Activated T-cell treated with anti-CD3 and anti-CD28 coated beads, Interleukin-2, amount 50 U/mL, for 24 hours (primary cell): Measurements from ENCODE around the gene HOXB1.

Experiments used
- DNase-seq: peaks from one replicate; pipeline ENCODE4 v3.0.0-alpha.2; 2020
- H3K27ac Mint-ChIP-seq: 2 replicates; pipeline ENCODE4 v1.8.0; 2020; ENCODE audit warnings: mild to moderate bottlenecking, mixed read lengths
- H3K27me3 Mint-ChIP-seq: 2 replicates; pipeline ENCODE4 v1.8.0; 2020; ENCODE audit warnings: mixed read lengths
- H3K36me3 Mint-ChIP-seq: 2 replicates; pipeline ENCODE4 v1.8.0; 2020; ENCODE audit warnings: low read depth, mixed read lengths
- H3K4me1 Mint-ChIP-seq: 2 replicates; pipeline ENCODE4 v1.8.0; 2020; ENCODE audit warnings: low read depth, mixed read lengths
- H3K4me3 Mint-ChIP-seq: 2 replicates; pipeline ENCODE4 v1.8.0; 2020; ENCODE audit warnings: mild to moderate bottlenecking, moderate library complexity, mixed read lengths
- H3K9me3 Mint-ChIP-seq: 2 replicates; pipeline ENCODE4 v1.8.0; 2020; ENCODE audit warnings: mixed read lengths

The HOXB1 gene

DNA sequence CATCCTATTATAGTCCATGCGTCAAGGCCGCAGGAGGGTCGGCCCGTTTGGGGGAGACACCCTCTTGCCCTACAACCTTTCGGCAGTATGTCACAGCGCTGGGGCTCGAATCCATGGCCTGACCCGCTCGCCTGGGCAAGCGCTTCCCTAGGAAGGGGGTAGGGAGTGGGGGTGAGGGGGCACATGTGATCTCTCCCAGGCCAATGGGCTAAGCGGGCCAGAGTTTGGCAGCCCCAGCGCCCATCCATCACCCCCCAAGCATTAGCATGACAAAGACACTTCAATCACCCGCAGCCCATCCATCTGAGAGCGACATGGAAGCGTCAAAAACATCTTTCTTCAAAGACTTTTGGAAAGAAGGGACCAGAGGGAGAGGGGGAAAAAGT is at the start of gene HOXB1:
HOXB1 (minus strand) TSS at position 125 of the 386 bp plus-strand sequence; CDS start at position 18, 107 bp downstream.
- no peaks in the 10 kb centered on the region for H3K36me3 Mint-ChIP-seq
- H3K27ac Mint-ChIP-seq = no peak within 1 kb of the TSS
- peaks cover 7% of the 10 kb centered on the region for H3K4me1 Mint-ChIP-seq
- peaks cover 23% of the 10 kb centered on the region for H3K27me3 Mint-ChIP-seq
- H3K9me3 Mint-ChIP-seq = no peaks in the 10 kb centered on the region
- no peak for DNase-seq
- H3K4me3 Mint-ChIP-seq = no peak within 1 kb of the TSS

DNA sequence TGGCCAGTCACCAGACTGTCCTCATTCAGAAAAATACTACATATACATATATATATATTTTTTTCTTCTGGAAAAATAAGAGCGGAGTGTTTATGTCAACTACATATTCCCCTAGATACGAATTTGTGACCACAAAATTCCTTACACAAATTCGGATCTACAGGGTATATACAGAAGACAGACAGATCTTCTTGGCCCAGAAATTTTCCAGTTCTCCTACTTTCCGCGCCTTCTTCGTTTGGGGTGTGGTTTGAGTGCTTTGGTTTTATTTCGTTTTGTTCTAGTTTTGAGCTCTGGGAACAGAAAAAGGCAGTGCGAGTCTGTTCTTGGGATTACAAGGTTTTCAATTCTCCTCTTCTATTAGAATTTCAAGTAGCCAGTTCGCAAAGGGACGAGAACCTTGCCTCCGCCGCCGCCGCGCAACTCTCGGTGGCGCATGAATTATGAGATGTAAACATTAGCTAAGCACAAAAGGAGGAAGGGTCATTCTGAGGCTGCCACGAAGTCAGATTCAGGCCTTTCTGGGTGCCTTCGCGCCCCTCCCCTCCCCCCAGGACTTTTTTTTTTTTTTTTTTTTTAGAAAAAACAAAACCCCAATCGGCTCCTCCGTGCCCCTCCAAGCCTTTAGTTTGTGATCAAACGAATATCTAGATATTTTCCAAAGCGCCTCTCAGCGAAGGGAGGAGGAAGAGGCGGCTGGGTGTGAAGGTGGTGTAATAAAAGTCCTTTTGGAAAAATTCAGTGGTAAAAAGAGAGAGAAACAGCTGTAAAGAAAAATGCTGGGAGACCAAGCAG is 49.1 kb upstream of the HOXB1 start:
- Mint-ChIP-seq H3K4me3 (peak overlapping the region; percentile 11), H3K27me3 (peaks cover 82% of the 10 kb centered on the region), H3K4me1 (peaks cover 52% of the 10 kb centered on the region), H3K9me3 (no peaks in the 10 kb centered on the region), H3K36me3 (no peaks in the 10 kb centered on the region), H3K27ac (no peak overlapping the region)
- DNase-seq = no peak

DNA sequence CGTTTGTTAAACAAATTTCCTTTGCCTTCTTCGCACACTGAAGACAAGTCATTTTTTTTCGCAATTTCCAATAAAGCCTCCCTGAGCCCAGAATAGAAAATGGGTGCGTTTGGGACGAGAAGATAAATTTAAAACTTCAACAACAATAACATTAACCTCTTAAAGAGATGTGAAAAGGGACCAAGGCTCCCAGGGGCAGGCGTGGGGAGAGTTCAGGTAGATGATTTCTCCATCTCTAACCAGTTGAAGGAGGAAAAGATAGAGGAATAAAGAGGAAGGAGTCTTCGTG is 48.6 kb upstream of the HOXB1 start:
- Mint-ChIP-seq H3K9me3 (no peaks in the 10 kb centered on the region), H3K36me3 (no peaks in the 10 kb centered on the region), H3K27ac (no peak overlapping the region), H3K27me3 (peaks cover 78% of the 10 kb centered on the region), H3K4me1 (peaks cover 50% of the 10 kb centered on the region), H3K4me3 (peak overlapping the region; percentile 83)
- DNase-seq = no peak

DNA sequence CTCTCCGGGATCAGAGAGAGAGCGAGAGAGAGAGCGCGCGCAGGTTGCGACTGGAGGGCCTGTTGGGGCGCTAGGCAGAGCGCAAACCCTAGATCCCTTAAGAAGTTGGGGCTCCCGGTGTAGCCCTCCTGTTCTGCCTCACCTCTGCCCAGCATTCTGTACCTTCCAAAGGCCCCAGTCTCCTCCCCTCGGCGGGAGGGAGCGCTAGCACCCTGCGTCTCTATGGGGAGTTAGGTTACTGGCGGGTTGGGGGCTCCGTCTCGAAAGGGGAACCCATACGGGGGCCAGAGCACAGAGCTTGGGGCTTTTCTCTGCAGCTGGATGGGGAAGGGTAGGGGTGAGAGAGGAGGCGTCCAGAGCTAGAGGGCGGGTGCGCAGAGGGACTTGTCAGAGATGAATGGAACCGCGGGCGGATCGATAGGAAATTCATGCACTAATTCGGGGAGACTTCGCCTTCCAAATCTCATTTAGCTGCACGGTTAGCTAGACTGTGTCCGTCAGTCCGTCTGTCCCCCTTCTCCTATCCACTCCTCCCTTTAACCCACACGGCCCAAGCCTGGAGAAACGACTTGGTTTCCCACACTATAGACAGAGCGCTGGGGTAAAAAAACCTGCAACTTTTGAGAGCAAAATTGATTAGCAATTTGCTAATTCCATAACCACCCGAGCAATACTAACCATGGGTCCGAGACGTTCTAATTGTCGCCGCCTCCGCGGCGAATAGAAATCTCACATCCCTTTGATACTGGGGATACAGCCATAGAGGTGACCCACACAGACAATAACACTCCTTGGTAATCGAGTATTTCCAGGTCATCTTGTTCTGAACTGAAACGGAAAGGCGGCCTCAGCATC is 48.0 kb upstream of the HOXB1 start:
- H3K27me3 Mint-ChIP-seq = peaks cover 76% of the 10 kb centered on the region
- H3K9me3 Mint-ChIP-seq = no peaks in the 10 kb centered on the region
- H3K4me3 Mint-ChIP-seq = peak overlapping the region; percentile 83
- no peaks in the 10 kb centered on the region for H3K36me3 Mint-ChIP-seq
- DNase-seq = no peak
- peak overlapping the region; percentile 37 for H3K27ac Mint-ChIP-seq
- peaks cover 50% of the 10 kb centered on the region for H3K4me1 Mint-ChIP-seq

DNA sequence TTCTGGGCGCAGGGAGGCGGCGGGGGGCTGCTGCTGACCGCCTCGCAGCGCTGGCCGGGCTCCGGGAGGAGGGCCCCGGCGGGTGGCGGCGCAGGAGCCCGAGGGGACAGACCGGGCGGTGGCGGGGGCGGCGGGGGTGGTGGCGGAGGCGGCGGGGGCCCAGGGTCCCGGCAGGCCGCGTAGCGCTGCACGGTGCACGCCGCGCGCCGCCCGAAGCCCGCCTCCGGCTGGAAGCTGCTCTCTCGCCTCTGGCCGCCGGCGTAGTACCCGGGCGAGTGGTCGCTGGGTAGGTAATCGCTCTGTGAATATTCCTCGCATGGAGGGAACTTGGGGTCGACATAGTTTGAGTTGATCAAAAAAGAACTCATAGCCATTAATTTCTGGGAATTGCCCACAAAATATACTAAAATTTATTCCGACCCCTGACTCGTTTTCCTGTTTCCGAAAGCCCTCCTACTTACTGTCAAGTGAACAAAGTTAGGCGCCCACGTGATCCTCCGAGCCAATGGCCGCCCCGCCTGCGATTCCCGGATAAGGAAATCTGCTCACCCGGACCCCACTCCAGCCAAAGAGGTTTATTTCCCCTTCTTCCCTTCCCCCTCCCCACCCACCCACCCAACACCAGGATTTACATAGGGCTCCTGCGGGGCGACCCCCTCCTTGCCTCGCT is 47.3 kb upstream of the HOXB1 start, which contains the start of gene HOXB4:
HOXB4 (minus strand) TSS at position 405 of the 670 bp plus-strand sequence; CDS start at position 374, 31 bp downstream.
- Mint-ChIP-seq H3K36me3 (no peaks in the 10 kb centered on the region), H3K4me1 (peaks cover 50% of the 10 kb centered on the region), H3K27ac (peak within 1 kb of the TSS; percentile 83), H3K9me3 (no peaks in the 10 kb centered on the region), H3K27me3 (peaks cover 69% of the 10 kb centered on the region), H3K4me3 (peak within 1 kb of the TSS; percentile 83)
- peak; percentile 76 for DNase-seq

DNA sequence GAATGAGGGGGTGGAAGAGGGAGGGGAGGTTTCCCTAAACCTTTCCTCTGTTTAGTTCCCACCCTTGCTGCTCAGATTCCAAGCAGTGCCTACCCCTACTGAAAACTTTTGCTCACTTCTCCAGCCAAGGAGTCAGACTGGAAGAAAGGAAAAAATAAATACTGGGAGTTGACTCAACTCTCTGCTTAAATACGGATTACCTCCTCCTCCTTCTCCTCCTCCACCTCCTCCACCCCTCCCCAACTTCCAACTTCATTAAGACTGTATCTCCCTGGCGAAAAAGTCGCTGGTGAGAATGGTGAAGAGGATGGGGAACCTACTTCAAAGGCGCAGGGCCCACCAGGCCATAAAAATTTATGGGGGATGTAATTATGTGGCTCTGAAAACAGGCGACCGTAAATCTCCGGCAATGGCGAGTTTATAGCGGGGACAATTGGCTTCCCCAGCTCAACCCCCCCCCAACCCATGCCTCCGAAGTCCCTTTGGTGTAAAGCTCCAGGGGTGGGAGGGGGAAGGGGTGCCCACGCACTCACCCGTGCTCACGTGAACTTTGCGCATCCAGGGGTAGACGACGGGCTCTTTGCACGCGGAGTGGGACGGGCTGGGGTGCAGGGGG is 46.6 kb upstream of the HOXB1 start:
- no peaks in the 10 kb centered on the region for H3K9me3 Mint-ChIP-seq
- peak overlapping the region; percentile 38 for H3K27ac Mint-ChIP-seq
- H3K4me1 Mint-ChIP-seq = peaks cover 47% of the 10 kb centered on the region
- H3K36me3 Mint-ChIP-seq = no peaks in the 10 kb centered on the region
- H3K4me3 Mint-ChIP-seq = peak overlapping the region; percentile 75
- peak; percentile 42 for DNase-seq
- H3K27me3 Mint-ChIP-seq = peaks cover 62% of the 10 kb centered on the region

DNA sequence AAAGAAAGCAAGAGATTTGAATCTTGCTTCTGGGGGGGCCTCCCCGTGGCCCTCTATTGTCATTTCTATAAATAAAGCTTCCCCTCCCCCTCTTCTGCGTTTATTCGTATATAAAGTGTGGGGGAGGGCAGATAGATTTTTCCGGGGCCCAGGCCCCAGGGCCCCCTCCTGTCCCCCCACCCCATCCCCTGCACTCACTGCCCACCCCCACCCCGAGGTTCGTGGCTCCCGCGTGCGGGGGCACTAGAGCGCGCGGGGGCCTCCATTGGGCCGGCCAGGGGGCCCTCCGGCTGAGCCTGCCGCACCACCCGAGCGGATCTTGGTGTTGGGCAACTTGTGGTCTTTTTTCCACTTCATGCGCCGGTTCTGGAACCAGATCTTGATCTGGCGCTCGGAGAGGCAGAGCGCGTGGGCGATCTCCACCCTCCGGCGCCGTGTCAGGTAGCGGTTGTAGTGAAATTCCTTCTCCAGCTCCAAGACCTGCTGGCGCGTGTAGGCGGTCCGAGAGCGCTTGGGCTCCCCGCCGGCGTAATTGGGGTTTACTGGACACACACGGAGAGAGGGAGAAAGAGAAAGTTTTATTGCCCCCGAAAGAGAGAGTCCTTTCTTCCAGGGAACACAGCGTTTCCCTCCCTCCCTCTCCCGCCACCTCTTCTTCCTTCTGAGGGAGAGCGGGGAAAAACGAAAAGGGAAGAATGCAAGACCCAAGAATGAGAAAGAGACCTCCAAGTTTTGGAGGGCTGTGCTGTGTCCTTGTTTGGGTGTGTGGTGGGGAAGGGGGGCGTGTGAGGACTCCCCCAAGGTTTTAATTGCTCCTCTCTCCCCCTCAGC is 45.9 kb upstream of the HOXB1 start:
- Mint-ChIP-seq H3K36me3 (no peaks in the 10 kb centered on the region), H3K27me3 (peaks cover 56% of the 10 kb centered on the region), H3K4me1 (peaks cover 43% of the 10 kb centered on the region), H3K9me3 (no peaks in the 10 kb centered on the region), H3K4me3 (peak overlapping the region; percentile 75), H3K27ac (peak overlapping the region; percentile 29)
- DNase-seq = no peak

DNA sequence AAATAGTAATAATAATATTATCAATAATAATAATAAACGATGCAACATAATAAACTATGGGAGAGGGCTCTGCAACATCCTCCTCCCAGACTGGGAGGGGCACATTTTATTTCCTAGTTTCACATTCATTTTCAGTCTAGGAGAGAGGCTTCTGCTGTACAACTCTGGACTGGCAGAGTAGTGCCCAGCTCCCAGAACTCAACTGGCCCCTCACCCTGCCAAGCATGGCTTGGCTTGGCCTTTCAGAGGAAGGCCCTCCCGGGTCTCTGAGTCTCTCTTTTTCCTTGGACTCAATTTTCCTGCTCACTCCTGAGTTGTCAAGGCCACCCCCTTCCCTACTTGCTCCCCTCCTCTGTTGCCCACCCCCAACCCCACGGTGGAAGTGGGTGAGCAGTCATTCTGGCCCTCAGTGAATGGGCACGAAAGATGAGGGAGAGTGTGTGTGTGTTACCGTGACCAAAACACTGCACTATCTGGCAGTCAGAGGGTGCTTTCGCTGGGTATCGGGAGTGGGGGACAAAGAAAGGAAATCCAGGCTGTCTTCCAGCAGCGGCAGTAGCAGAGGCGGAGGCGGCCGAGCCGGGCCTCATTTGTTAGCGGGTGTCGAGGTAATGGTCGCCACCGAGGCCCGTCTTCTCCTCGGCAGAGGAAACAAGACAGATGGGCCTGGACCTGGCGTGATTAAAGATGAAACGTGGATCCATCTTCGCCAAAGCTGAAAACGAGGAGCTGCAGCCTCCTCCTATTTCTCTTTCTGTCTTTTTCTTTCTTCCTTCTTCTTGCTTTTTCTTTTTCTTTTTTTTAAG is 45.1 kb upstream of the HOXB1 start:
- Mint-ChIP-seq H3K9me3 (no peaks in the 10 kb centered on the region), H3K27me3 (peaks cover 48% of the 10 kb centered on the region), H3K27ac (no peak overlapping the region), H3K4me1 (peaks cover 35% of the 10 kb centered on the region), H3K4me3 (no peak overlapping the region), H3K36me3 (no peaks in the 10 kb centered on the region)
- DNase-seq = no peak

DNA sequence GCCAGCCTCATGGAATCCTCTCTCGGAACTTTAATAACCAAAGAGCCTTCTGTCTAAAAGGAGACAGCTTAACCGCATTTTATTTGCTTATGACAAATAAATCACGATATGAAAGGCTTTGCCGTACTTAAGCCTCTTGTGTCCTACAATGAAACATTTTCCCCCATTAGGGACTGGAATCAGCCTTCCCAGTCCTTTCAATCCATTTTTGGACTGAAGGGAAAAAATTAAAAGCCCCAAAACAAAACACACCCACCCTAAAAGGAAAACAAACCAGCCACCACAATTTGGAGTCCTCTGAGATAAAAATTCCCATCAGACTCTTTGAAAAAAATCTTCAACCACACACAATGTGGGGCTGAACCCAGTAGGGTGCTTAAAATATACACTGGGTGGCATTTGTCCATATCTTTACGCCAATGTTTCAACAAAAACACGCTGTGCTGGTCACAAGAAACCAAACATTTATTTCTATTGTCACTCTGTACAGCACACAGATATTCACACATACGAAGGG is 44.3 kb upstream of the HOXB1 start:
- Mint-ChIP-seq H3K9me3 (no peaks in the 10 kb centered on the region), H3K27ac (no peak overlapping the region), H3K4me3 (no peak overlapping the region), H3K27me3 (peaks cover 43% of the 10 kb centered on the region), H3K36me3 (no peaks in the 10 kb centered on the region), H3K4me1 (peaks cover 29% of the 10 kb centered on the region)
- DNase-seq = no peak

DNA sequence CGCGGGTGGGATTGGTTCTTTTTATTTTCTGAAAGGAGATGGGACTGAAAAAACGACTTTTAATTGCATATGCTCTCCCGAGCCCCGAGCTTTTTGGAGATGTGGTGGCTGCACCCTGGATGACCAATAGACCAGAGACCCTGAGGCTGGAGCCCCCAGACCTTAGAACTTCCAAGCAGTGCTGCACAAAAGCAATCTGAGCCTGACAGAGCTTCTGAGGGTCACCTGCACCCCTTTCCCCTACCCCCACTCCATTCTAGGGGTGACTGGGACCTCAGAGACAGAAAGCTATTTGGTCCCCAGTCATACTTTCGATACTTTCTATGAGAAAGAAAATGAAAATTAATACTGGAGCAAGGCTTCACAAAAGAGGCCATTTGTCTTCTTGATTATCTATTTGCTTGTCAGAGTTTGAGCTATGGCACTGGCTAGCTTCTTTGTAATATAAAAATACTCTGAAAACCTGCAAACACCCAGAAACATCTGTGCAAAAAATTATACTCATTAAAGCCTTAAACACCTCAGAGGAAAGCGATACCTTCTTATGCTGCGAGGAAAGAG is 43.8 kb upstream of the HOXB1 start:
- DNase-seq = no peak
- H3K27ac Mint-ChIP-seq = no peak overlapping the region
- H3K4me1 Mint-ChIP-seq = peaks cover 26% of the 10 kb centered on the region
- peaks cover 38% of the 10 kb centered on the region for H3K27me3 Mint-ChIP-seq
- H3K36me3 Mint-ChIP-seq = no peaks in the 10 kb centered on the region
- H3K4me3 Mint-ChIP-seq = no peak overlapping the region
- H3K9me3 Mint-ChIP-seq = no peaks in the 10 kb centered on the region

DNA sequence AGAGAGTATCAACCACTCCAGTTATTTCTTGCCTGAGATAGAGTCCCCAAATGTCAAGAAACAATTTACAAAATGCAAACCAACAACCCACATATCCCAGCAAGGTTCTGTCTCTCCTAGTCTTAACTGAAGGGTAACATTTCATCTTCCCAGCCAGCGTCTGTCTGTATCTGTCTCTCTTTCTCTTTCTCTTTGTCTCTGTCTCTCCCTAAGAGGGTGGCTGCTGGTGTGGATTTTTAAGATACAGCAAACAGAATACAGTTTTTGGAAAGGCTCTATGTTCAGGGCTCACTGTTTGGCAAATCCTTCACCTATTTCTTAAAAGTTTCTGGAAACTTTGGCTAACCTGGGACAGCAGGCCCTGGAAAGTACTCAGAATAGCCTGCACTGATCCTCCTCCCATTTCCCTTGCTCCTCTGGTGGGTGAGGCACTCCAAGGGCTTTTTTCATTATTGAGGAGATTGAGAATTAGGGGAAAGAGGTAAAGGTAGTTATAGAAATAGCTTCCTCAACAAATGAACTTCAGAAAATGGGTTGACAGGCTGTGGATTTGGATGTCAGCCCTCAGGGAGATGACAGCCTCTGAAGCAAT is 41.1 kb upstream of the HOXB1 start:
- H3K4me1 Mint-ChIP-seq = peaks cover 10% of the 10 kb centered on the region
- no peak for DNase-seq
- H3K36me3 Mint-ChIP-seq = no peaks in the 10 kb centered on the region
- H3K4me3 Mint-ChIP-seq = no peak overlapping the region
- H3K27ac Mint-ChIP-seq = no peak overlapping the region
- H3K27me3 Mint-ChIP-seq = peaks cover 17% of the 10 kb centered on the region
- no peaks in the 10 kb centered on the region for H3K9me3 Mint-ChIP-seq

DNA sequence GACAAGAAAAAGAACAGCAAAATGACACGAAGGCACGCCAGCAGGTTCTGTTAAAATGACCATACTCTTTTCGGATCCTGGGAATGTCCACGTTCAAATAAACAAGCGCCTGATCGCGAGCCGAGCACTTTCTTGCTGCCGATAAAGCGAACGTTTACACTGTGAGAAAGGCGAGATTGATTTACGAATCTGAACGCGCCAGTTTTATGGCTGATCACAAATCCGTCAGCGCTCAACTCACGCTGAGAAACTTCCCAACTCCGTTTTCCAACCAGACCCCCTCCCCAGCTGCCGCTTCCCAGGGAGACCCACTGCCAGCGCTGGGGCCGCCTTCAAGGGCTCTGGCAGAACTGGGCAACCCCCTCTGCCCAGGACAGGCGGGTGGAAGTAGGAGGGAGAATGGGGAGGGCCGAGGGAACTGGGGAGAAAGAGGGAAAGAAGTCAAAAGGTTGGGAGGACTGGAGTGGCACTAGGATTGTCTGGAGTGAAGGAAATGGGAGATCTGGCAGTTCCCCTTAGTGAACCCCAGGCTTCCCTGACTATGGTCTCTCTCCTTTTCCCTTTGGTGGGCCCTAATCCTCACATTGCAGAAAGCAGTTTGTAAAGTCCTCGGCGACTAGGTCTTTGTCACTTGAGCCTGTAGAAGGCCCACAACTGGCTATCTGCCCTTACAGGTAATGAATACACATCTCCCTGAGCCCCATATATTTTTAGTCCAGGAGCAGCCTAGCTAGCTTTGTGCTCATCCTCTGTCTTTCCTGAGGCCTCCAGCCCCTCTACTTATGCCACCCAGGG is 40.4 kb upstream of the HOXB1 start:
- no peaks in the 10 kb centered on the region for H3K36me3 Mint-ChIP-seq
- no peaks in the 10 kb centered on the region for H3K9me3 Mint-ChIP-seq
- no peak overlapping the region for H3K4me3 Mint-ChIP-seq
- DNase-seq = no peak
- peaks cover 14% of the 10 kb centered on the region for H3K27me3 Mint-ChIP-seq
- no peak overlapping the region for H3K27ac Mint-ChIP-seq
- H3K4me1 Mint-ChIP-seq = peaks cover 7% of the 10 kb centered on the region
